GM19099 (cell line): ENCODE data around the gene KCNH1.

Experiments used
- POLR2A ChIP-seq: IDR thresholded peaks from 3 replicates; pipeline ENCODE4 v1.6.1; 2011; ENCODE audit warnings: low read depth; ENCODE audit not compliant: insufficient read length; ENCODE audit errors: extremely low read depth

KCNH1 gene

GRCh38 chr1:210724768-210725167 is 409.2 kb downstream of the KCNH1 start:
- TF ChIP-seq POLR2A = no peak

GRCh38 chr1:210723646-210724045 is 410.3 kb downstream of the KCNH1 start:
- no peak for TF ChIP-seq POLR2A

DNA sequence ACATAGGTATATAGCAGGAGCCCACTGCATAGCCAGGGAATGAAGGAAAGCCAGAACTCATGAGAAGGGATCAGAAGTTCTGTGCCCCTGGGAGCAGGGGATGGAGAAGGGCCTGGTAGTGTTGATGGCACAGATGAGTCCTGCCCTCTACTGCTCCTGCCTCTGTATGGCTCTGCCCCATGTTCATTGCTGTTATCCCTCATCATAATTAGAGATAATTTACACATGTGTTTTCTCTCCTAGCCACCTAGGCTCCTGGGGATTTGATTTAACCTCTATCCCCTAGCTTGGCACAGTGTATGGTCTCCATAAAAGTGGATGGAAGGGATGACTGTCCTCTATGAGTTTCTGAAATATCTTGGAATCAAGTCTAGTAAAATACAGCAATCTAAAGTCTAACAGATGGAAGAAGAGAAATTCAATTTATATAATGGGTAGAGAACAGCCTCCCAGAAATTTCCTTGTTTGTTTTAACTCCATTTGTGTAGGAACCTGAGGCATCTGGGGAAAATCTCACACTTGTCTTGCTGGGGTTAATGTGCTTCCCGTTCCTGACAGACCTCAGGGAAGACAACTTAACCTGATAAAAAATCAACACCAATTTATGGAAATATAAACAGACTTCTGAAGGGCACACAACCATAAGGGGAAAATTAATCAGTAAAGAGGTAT is 411.4 kb downstream of the KCNH1 start:
- no peak for TF ChIP-seq POLR2A

DNA sequence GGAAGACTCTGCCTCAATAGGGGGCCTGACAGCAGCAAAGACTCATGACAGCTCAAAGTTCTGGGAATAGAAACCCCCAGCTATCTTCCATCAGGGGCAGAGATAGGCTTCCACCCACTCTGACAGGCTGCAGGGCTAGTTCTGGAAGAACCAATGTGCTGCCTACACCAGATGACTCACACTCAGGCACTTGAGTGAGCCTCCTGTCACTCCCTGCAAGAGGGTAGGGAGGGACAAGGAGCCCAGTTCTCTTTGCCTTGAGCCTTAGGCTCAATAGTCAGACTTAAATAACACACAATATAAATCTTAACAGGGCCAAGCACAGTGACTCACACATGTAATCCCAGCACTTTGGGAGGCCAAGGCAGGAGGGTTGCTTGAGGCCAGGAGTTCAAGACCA is 418.9 kb downstream of the KCNH1 start:
- TF ChIP-seq POLR2A = no peak

DNA sequence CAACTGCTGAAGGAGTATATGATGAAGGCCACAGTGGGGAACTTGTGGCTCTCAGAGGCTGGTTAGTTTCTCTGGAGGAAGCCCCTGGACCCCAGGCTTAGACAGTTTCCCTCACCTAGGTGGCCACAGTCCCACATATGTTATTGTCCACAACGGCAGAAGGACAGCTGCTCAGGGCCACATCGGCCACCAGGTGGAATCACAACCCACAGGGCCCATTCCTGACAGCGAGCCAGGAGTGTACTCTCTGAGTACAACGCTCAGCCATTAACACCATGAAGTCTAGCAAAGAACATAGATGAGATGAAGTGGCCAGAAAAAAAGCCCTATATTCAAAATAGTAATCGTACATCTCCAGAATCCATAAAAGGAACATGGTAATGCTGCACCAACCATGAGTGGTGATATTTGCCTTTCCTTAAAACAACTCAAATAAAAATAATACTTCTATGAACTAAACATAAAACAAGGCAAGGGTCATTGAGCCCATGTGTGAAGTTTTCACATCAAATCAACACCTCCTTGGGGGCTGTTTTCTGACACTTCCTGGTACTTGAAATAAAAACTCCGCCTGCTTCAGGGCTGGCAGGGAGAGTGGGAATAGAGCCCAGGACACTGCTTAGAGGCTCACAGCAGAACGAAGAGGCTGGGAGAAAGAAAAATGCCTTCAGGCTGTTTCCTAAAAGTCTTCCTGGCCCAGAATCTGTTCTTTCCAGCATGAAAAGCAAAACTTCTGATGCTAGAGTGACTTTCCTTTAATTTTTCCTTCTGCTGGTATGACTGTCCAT is 421.9 kb downstream of the KCNH1 start:
- TF ChIP-seq POLR2A = no peak

DNA sequence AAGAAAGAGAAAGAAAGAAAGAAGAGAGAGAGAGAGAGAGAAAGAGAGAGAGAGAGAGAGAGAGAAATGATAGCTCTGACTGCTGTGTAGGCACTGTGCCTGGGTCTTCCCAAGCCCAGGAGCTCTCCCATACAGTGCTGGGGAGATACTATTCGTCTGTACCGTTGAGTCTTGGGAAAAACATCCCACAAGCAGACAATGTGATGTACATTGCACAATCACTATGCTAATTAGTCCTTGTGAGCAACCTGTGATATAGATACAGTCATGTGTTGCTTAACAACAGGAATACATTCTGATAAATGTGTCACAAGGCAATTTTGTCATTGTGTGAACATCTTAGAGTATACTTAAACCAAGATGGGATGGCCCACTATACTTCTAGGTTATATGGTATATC is 424.2 kb downstream of the KCNH1 start:
- TF ChIP-seq POLR2A = no peak

DNA sequence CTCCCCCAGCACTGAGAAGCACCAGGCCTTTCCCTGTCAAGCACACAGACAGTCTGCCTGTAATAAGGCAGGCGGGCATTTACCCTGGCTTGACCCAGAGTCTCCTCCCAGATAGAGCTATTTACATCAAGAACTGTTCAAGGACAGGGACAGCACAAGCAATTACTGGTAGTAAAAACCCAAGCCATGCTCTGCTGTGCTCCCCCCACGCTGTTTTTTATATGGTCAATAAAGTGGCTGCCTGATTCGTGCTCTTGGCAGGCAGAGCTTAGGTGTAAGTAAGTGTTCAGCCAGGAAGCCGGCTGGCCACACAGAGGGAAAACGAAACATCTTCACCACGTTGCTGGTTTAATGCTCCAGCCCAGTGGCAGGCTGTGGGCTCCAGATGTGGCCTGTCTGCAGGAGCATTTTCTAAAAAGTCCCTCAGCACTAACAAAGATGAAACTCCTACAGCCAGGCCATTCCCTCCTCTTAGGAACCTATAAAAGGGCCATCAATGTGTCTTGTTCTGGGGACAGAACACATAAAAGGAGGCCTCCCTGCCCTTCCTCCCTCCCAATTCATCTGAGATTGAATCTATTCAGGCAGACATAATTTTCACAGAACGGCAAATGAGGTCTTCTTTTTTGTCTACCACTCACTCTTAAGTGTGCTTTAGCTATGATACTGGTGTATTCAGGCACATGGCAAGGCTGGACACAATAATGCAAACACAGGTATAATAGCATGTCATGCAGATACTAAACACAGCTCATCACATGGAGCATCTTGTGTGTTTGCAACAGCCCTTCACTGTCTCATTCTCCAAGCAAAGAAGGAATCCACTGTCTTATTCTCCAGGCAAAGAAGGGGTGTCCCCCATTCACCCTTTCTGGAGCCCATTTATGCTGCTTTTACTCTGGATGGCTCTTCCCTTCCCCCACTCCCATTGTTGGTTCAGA is 426.4 kb downstream of the KCNH1 start:
- no peak for TF ChIP-seq POLR2A

DNA sequence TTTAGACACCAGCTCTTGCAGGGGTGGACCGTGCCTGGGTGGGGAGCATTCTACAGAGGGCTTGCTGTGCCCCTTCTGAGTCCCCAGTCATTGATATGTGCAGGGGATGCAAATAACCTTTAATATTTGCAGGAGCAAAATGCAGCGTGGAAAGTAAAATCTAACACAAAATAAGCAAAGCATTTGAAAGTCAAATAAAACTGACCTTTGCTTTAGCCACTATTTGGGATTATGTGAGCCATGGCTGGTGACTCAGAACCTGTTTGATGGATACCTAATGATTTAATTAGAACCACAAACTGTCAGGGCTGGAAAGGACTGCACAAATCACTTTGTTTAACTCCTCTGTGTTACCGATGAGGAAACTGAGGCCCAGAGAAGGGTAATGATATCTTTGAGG is 427.7 kb downstream of the KCNH1 start:
- TF ChIP-seq POLR2A = no peak

DNA sequence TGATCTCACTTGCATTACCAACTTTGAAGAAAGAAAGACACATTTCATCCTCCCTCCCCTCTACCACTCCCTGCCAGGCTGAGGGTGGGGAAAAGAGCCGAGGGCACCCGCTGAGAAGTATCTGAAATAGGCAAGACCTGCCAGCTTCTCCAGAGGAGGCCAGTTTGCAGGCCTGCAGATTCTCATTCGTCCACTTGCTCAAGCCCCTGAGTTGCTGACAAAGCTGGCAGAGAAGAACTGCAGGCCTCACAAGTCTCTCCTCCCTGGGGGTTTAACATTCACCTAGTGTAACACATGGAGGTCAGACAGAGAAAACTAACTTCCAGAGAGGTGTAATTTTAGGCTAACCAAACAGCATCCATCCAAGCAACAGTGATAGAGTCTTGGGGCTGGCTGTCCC is 428.9 kb downstream of the KCNH1 start:
- TF ChIP-seq POLR2A = no peak

GRCh38 chr1:210703593-210703992 is 430.4 kb downstream of the KCNH1 start:
- no peak for TF ChIP-seq POLR2A

GRCh38 chr1:210702506-210702905 is 431.4 kb downstream of the KCNH1 start:
- no peak for TF ChIP-seq POLR2A

DNA sequence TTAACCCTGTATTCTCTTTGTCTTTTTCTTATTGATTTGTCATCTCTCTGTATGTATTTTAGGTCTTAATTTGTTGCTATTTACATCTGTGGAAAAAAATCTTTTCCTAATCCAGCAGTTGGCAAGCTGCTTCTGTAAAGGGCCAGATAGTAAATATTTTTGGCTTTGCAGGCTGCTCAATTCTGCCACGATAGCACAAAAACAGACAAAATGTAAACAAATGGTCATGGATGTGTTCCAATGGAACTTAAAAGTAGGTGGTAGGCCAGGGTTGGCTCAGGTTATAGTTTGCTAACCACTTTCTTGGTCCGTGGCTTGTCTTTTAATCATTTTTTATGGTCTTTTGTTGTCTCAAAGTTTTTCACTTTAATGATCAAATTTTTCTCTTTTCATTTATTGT is 433.4 kb downstream of the KCNH1 start:
- TF ChIP-seq POLR2A = no peak

DNA sequence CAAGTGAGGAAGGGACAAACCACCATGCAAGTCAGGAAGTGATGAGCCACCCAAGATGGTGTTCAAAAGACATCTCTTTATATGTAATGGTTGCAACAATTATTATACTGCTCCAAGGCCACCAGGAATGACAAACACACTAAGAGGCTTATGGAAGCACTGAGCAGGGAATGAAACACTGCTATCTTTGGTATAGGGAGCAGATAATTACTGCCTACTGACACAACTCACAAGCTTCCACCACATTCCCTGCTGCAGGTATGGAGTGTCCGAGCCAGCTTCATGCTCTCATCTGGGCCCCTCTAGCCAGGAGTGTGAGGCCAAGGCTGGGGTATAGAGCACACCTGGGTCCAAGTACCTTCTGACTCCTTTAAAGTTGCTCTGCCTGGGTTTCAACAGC is 433.9 kb downstream of the KCNH1 start:
- TF ChIP-seq POLR2A = no peak

DNA sequence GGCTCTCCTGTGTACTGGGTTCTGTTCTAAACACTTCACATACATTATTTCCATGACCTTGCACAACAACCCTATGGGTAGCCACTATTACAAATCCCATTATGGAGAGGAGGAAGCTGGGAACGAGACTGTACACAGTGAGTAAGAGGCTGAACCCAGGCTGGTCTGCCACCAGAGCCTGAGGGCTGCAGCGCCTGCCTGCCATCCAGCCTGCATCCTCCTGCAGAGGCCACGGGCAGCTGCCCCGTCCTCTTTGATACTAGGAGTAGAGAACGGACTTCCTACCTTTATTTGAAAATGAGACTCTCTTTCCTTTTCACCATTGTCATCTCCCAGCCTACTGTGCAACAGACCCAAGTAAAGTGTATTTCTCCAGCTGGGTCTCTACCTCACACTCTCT is 435.3 kb downstream of the KCNH1 start:
- no peak for TF ChIP-seq POLR2A

DNA sequence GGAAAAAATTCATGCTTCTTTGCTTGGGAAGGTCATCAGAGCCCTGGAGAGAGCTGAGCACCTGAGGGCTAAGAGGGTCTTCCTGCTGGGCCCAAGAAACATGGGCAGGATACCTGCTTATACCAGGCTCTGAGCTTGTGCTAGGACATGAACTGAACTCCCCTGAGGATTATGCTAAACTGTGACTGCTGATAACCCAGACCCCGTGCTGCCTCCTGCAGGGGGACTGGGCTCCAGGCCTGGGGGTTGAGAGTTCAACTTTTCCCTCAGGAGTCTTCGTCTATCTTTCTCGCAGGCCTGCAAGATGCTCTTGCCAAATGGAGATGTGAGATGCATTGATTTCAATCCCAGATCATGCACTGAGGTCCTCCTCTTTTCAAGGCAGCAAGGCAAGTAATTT is 436.8 kb downstream of the KCNH1 start:
- TF ChIP-seq POLR2A = no peak
